ELF-1 (cell line): ENCODE data around the gene OTOGL.

ENCODE experiments used
- DNase-seq: peaks from one replicate; pipeline ENCODE4 v3.0.0-alpha.2; 2016; ENCODE audit warnings: low read depth, low spot score

Gene OTOGL

DNA sequence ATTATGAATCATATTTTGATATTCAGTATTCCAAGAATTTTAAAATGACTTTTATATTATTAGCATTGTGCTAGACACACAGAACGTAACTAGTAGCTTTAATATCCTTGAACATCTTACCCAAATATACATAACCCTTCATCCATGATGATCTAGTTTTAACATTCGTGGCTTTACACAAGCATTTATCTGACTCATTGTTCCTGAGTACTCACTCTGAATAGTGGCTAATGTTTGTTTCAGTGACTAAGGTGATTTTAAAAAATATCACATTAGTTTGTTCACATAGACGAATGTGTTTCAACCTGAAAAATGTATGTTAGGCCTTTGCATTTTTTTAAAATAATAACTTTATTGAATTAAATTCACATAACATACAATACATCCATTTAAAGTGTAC, 264.7 kb downstream of the OTOGL start:
- DNase-seq: no peak

- no peak for DNase-seq
Measured at GRCh38 chr12:80373666-80374065, 274.3 kb downstream of the OTOGL start.

- no peak for DNase-seq
Measured at GRCh38 chr12:80374615-80375014, 275.3 kb downstream of the OTOGL start.

- no peak for DNase-seq
Measured at GRCh38 chr12:80377140-80377794, 277.9 kb downstream of the OTOGL start.

DNA sequence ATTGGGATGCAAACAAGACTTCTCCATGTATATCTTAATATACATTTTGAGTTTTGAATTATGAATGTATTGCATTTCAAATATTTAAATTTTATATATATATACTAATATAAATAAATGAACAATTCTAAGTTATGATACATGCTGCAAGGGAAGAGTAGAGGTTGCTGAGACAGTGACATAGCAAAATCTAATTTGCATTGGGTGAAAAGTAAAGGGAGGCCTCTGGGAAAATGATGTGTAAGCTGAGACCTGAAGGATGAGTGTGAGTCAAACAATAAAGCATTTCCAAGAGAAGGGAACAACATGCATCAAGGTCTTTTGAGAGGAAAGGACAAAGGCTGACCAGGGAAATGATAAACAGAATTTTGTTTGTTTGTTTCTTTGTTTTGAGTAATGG, 281.8 kb downstream of the OTOGL start:
- no peak for DNase-seq

- no peak for DNase-seq
Measured at GRCh38 chr12:80382254-80382653, 282.9 kb downstream of the OTOGL start.

- DNase-seq: no peak
Measured at GRCh38 chr12:80400571-80400991, 301.2 kb downstream of the OTOGL start.

DNA sequence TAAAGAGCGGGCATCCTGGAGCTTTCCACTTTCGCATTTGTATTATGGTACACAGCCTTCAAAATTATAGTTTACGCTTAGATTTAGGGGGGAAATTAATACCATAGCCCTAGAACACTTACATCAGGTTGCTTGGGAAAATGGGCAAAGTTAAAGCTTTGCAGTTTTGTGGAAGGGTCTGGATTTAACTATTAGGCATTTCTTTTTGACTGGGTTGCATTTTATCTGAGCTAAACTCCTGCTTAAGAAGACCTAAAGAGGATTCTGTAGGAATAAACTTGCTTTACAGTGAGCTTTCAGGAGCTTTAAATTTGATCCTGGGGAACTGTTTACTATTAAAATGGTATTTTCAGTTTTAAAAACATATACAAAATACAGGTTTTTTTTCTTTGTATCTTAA, 301.9 kb downstream of the OTOGL start:
- no peak for DNase-seq

- DNase-seq: no peak
Measured at GRCh38 chr12:80404629-80405028, 305.3 kb downstream of the OTOGL start.

DNA sequence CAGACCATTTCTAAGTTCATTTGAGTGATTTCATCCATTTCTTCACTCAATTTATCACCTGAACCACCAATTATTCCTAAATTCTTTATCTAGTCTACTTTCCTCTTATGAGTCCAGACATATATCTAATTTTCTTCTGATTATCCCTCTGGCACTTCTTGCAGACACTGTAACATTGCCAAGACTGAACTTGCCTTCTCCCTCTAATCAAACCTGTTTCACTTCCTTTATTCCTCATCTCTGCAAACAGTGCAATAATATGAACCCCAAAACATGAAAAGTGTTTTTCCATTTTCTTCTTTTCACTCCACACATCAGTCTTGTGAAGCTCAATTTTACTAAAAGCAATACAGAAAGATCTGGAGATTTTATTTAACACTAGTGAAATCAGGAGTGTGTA, 306.9 kb downstream of the OTOGL start:
- no peak for DNase-seq

- no peak for DNase-seq
Measured at GRCh38 chr12:80411787-80412186, 312.4 kb downstream of the OTOGL start.

DNA sequence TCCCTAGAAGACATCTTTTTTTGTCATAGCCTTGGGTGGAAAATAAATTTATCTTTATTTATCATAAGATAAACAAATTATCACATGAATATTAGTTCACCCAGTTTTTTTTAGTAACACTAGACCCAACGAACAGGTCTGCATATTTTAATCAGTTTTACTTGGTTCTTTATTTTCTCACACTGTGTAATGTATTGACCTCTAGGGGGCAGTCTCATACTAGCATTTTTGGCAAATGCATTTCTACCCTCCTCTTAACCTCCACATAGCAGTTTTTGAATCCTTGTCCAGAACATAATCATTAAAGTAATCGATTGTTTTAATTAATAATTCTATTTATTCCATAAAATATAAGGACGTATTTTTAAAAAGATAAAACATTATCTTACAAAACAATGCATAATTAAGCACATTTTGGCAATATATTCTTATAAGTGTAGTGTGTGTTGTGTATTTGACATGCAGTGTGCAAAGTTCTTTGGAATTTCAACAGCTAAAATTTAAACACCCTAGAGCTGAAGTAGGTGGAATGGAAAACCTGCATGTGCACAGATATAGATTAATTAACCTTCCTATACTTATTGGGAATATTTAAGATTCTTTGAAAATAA, 313.1 kb downstream of the OTOGL start:
- no peak for DNase-seq

- no peak for DNase-seq
Measured at GRCh38 chr12:80413462-80413861, 314.1 kb downstream of the OTOGL start.

- no peak for DNase-seq
Measured at GRCh38 chr12:80415466-80415865, 316.1 kb downstream of the OTOGL start.

GRCh38 chr12:80419644-80420043, 320.3 kb downstream of the OTOGL start:
- no peak for DNase-seq

GRCh38 chr12:80420075-80420474, 320.7 kb downstream of the OTOGL start:
- DNase-seq: no peak

GRCh38 chr12:80422550-80422949, 323.2 kb downstream of the OTOGL start:
- no peak for DNase-seq
